SHP77 (cell line): ENCODE measurements around the gene PRSS21.

Experiments
- DNase-seq, 2 experiments: peaks; one replicate each; lab custom pipeline; 2025; lab: John Stamatoyannopoulos, UW

Gene PRSS21

DNA sequence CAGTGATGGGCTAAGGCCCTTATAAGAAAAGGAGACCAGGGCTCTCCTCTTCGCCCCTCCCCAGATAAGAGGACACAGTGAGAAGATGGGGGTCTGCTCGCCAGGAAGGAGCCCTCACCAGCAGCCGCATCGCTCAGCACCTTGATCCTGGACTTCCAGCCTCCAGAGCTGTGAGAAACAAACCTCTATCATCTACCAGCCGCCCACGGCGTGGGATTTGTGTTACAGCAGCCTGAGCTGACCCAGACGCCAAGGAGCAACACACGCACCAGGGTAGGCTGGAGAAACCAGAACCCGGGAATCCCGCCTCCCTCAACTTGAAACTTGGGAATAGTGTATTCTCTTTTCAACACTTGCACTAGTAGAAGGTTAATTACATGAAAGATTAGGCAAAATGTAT, 8.9 kb downstream of the PRSS21 start:
- DNase-seq, result no peak

DNA sequence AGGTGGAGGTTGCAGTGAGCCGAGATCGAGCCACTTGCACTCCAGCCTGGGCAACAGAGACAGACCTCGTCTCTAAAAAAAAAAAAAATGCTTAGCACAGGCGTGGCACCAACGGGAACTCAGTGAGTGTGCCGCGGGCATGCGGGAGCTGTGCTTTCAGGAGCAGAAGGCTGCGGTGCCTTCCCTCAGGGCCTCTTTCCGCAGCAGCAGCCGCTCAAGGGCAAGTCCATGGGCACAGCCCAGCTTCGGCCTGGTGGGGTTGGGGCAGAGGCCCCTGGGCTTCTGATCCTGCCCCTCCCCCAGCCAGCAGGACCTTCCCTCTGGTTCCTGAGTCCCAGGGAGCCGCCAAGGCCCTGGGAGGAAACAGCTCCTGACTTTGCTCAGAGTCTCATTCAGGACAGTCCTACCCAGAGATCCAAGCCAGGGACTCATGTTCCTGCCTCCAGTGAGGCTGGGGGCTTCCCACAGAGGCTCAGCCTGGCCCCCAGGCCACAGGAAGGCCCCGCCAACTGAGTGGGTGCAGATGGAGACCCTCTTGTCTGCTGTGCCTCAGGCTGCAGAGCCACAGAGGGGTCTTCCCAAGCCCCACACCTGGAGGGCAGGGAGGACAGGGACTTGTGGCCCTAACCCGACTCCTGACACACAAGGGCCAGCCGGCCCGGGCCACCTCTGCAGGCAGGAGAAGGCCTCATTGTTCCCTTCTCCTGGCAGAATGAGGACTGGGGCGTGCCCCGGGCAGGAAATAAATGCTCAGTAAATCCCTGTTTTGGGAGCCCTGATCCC, 9.7 kb downstream of the PRSS21 start:
- no peak for DNase-seq

DNA sequence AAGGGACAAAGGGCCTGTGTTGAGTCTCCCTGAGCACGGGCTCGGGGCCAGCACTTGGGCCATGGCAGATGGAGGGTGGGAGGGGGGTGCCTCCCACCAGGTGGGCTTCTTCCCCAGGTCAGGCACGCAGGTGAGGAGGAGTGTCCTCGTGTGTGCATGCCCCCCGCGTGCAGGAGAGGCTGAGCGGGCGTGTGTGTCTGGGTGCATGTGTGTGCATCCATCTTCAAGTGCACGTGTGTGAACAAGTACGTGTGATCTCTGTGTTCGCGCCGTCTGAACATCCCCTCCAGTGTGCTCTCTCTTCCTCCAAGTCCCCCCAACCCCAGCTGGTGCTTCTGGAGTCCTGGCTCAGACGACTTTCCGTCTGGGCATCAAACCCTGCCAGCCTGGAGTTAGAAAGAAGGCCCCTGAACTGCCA, 10.3 kb downstream of the PRSS21 start:
- no peak for DNase-seq

DNA sequence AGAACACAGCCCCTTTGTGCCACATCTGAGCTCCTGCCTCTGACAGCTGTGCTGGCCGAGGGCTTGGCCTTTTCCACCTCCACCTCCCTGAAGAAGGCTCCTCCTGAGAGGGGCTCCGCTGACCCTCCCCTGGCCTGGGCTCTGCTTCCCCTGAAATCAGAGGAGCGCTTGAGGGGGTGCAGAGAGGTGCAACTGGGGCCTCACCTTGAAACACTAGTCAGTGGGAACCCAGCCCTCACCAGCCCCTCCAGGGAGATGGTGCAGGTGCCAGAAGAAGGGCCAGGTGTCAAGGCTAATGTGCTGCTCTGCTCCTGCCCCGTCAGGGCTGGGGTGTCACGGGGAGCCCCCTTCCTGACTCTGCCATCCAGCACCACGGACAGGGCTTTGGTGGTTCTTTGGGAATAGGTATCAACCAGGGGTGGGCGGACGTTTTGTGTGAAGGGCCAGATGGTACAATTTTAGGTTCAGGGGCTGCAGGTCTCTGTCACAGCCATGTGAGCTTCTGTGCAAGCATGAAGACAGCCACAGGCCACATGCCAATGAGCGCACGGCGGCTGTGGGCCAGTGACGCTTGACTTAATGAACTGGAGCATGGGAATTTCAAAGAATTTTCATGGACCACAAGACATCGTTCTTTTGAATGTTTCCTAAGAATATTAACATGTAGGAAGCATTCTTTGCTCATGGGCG, 10.9 kb downstream of the PRSS21 start:
- DNase-seq, result no peak

DNA sequence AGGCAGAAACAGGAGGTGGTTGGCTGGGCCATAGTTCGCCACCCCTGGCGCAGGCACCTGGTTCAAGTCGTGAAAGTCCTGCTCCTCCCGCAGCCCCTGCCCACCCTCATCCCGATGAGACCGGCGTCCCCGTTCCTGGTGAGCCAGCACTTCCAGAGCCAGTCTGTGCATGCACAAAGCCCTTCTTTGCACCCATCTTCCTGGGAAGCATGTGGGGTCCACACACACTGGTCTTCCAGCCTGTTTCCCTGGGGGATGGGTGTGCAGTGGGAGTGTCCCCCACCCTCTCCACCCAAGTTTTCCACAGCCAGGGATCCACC, 11.4 kb downstream of the PRSS21 start:
- DNase-seq, result no peak

DNA sequence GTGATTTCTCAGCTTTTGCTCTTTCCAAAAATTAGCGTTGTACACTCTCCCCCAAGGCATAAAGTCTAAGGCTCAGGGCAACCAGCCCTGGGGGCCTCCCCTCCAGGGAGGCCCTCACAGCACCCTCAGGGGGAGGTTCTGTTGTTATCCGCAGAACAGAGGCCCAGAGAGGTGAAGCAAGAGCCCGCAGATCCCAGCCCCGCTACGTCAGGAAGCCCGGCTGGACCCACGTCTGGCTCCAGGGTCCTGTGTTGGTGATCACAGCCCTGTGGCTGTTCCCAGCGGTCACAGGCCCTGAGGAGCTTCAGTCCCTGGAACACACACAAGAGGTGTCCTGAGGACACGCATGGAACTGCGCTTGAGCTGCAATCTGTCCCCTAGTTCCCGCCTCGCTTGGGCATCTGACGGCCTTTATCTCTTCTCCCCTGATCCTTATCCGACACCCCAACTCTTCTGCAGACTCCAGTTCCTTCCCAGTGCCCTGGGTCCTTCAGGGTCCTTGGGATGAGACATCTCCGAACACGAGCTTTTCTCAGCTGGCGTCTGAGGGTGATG, 11.9 kb downstream of the PRSS21 start:
- DNase-seq, result no peak

DNA sequence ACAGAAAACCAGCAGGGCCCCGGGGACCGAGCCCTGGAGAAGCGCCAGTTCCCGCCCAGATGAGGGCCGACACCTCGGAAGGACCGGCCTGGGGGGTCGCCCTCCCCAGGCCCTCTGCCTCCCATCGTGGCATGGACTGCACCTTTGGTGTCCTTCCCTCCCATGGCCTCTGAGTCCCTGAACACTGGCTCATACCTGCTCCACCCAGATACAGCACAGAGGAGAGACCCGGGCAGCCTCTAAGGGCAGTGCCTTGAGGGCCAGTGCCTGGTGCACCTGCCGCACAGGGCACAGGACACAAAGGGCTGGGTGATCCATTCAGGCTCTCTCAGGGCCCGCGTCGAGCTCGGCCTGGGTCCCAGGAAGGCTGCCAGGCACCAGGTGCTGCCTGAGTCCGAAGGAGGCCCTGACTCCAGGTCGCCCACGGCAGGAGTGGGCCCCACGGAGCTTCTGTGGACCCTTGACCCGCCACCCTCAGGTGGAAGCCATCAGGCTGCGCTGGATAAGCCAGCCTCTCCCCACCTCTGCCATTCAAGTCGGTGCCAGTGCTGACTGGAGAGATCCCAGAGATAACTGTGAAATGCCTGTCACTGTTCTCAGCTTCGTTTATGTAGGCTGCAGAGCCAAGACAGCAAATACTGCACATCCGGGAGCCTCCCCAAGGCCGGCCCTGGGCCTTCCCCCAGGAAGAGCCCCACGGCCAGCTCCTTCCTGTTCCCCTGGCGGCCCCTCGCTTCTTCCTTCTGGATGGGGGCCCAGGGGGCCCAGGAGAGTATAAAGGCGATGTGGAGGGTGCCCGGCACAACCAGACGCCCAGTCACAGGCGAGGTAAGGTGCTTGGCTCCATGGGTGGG, 12.7 kb downstream of the PRSS21 start, which contains the start of gene ZG16B:
ZG16B (plus strand) TSS at position 803 of the 854 bp plus-strand sequence. CDS start 139 bp downstream, outside the sequence.
- peak in 1 of 2 experiments; percentile 45 for DNase-seq

DNA sequence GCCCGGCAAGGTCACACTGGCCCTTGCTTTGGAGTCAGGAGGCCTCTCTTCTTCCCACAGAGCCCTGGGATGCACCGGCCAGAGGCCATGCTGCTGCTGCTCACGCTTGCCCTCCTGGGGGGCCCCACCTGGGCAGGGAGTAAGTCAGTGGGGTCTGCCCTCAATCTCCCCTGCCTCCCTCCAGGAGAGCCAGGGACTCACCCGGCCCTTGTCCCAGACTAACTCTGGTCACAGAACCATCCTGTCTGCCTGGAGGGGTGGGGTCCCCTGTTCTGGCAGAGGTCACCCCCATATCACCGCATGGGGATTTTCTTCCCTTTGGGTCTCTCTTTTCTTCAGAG, 13.3 kb downstream of the PRSS21 start:
- DNase-seq, result no peak

DNA sequence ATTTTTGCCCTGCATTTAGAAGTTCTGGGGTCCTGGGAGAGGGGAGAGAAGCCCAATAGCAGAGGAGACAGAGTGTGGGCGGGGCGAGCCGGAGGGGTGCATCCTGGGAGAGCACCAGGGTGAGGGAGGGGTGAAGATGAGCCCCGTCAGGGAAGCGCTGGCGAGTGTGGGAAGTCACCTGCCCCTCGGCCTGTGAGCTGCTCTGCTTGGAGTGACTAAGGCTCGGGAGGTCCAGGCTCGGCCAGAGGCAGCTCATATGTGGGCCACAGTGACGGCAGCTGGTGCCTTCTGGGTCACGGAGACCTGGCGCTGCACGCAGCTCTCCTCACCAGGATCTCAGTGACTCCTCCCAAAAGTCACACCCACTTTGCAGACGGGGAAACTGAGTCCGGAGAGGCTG, 14.2 kb downstream of the PRSS21 start:
- DNase-seq, result no peak

DNA sequence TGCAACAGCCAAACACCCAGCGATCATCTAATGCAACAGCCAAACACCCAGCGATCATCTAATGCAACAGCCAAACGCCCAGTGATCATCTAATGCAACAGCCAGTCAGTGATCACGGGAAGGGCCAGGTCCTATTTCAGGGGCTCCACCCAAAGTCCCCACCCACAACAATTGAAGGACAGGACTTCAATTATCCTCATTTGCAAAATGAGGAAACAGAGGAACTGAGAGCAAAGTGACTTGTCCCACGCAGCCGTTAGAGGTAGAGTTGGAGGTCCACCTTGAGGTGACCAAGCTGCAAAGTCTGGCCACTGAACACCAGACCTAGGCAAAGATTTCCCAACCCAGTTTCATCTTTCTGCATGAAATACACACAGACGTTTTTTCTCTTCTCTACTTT, 16.7 kb downstream of the PRSS21 start:
- DNase-seq, result no peak

DNA sequence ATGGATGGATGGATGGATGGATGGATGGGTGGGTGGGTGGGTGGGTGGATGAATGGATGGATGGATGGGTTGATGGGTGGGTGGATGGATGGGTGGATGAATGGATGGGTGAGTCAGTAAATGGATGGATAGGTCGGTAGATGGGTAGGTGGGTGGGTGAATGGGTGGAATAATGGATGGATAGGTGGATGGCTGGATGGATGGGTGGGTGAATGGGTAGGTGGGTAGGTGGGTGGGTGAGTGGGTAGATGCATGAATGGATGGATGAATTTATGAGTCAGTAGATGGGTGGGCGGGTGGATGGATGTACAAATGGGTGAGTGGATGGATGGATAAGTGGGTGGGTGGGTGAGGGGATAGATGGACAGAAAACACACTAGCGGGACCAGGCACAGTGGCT, 17.9 kb downstream of the PRSS21 start:
- DNase-seq, result no peak

DNA sequence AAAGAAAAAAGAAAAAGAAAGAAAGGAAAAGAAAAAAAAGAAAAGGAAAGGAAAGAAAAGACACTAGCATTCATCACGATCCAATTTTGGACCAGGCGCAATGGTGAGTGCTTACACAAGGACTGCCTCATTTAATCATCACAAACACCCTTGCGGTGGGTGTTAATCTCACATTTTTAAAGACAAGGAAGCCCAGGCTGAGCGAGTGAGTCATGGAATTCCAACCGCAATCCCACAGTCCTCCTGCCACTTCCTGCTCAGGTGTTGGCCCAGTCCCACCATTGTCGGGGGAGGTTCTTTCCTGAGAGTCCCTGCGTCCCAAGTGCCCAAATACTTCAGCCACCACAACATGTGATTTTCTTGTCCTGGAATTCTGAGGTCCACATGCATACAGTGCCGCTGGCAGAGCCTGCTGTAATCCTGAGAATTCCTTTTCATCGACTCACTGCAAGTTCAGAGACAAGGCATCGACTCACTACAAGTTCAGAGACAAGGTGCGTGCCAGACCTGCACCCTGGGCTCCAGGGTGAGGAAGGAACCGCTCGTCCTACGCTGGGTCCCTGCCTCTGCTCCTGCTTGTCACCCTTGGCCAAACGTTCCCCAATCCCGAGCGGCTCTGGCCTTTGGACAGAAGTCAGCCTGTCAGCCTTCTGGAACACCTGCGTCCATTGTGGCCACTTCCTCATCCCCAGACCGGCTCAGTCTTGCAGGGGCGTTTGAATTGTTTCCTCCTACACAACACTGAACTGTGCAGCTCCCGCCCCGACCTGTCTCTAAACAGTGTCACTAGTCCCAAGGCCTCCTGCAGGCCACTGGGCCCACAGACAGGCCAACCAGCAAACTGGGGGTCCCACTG, 18.8 kb downstream of the PRSS21 start:
- no peak for DNase-seq

DNA sequence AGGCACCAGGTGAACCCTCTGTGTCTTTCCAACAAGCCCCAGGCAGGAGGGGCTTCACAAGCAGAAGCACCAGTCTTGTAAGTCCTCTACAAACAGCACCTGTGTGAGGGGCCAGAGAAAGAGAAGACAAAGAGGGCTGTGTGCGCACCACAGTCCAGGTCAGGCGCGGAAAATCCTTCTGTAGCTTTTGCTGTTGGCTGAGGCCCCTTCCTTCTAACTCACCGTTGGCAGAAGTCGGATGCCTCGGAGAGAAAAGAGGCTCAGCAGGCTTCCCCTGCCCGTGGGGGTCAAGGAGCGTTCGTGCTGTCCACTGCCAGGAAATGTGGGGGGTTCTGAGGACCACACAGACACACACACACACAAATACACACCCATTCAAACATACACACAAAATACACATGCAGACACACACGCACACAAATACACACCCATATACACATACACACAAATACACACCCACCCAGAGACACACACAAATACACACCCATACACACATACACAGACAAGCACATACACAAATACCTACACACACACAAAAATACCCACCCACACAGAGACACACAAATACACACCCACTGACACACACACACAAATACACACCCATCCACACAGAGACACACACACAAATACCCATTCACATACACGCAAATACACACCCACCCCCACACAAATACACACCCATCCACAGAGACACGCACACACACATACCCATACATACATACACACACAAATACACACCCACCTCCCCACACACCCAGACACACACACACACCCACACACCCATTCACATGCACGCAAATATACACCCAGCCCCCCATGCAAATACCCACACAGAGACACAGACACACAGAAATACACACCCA, 19.8 kb downstream of the PRSS21 start:
- no peak for DNase-seq

DNA sequence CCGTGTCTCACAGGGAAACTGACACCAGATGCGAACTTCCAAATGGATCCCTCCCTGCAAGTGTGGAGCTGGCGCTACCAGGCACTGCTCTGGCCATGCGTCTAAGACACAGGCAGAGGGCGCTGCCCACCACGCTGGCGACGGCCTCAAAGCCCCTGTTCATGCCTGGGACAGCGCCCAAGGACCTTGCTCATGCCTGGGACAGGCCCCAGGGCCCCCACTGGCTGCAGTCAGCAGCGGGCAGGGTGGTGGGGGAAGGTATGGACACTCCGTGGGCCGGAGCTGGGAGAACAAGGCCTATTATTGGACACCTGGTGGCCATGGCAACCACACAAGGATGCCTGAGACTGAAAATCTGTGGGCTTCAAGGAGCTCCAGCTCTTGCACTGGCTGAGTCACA, 21.9 kb downstream of the PRSS21 start:
- DNase-seq, result peak; percentile 51 to 59

DNA sequence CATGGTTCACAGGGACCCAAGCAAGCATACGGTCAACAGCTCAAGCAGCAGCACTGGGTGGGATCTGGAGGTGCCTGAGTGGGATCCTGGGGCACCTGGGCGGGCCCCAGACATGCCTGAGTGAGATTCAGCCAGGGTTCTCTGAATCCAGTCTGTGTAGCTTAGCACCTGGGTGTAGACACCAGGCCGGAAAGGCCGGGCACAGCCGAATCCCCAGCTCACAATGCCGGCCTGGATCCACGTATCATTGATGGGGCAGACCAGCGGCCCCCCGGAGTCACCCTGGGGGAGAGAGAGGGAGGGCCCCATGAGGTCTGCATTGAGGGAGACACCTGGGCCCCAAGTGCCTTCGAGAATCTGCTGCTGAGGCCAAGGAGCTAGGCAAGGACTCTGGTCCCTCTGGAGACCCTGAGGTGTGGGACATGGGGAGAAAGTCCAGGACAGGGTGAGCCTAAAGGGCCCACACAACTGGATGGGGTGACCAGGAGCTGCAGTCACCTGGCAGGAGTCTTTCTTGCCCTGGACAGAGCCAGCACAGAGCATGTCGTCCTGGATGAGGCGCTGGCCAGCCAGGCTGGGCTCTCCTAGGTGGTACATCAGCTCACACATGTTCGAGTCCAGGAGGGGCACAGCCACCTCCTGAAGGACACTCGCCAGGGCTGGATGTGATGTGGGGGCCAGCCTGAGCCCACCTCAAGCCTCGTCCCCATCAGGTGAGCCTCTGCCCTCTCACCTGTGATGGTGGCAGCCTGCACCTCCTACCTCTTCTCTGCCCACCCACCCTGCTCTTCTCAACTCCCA, 22.8 kb downstream of the PRSS21 start:
- DNase-seq, result no peak

DNA sequence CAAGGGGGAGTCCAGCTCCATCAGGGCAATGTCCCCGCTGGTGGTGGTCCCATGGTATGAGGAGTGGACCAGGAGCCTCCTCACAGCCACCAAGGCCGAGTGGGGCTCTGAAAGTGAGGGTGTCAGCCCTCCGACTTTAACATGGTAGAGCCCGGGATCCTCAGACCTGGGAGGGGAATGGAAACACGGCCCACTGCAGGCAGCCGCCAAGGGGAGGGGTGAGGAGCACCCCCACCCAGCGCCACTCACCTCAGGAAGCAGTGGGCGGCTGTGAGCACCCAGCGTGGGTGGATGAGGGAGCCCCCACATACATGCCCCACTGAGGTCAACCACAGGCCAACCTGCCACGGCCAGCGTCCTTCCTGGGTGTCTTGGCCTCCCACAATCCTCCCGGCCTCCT, 23.9 kb downstream of the PRSS21 start:
- no peak for DNase-seq

DNA sequence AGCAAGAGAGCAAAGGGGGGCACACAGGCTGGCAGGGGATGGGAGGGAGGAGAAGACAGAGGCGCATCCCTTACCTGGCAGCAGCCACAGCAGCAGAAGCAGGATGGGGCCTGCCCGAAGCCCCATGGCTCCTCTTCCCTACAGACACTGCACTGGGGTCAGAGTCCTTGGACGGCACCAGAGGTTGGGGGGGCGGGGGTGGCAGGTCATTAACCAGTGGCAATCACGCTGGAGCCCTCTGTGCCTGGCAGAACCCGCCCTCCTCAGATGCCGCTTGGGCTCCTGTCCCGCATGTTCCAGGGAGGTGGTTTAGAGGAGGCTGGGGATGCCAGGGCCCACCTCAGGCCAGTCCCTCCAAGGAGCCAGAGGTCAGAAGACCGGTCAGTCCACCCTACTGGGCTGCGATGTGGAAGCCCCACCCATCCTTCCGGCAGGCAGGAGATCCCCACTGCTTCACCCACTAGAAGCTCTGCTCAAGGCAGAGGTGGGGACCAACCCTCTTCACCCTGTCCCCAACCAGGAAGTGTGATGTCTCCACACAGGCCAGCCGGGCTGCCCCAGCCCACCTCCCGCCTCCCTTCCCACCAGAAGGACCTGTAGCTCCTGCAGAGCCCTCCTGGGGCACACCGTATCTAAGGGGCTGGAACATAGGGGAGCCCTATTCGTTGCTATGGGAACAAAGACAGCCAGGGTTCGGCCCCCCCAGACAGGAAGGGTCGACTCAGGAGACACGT, 24.7 kb downstream of the PRSS21 start:
- DNase-seq, result no peak

DNA sequence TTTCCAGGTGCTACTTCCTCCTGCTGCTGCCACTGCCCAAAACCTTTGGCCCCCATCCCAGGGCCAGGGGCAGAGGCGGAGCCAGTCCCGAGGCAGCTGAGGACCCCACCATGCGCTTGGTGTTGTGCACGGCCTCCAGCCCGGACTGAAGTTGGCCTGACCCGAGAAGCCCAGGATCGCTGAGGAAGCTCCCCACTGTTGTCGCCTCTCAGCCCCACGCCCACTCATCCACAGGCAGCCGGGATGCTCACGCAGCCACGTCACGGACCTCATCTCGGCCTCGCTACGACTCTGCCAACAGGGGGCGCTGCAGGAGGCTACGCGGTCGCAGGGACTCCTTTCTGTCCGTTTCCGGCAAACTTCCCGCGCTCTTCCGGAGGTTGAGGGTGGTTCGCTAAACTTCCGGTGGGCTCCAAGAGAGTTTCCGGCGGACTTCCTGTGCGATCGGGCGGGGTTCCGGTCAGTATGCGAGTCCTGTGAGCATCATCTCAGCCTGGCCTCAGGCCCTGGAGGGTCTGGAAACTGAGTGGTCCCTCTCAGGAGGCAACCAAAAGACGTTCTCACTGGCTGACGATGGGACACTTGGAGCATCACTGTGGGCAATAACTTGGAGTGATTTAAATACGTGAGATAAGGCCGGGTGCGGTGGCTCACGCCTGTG, 25.4 kb downstream of the PRSS21 start:
- peak in 1 of 2 experiments; percentile 39 for DNase-seq

DNA sequence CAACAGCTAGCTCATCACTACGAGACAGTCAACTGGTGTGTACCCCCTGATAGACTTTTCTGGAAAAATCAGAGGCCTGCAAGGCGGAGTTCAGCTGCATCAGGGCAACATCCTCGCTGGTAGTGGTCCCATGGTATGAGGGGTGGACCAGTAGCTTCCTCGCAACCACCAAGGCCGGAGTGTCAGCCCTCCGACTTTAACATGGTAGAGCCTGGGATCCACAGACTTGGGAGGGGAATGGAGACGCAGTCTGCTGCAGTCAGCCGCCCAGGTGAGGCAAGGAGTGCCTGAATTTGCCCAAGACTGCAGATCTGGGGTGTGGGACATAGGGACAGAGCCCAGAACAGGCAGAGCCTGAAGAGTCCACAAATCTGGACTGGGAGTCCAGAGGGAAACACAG, 26.5 kb downstream of the PRSS21 start:
- no peak for DNase-seq
